Left lobe of liver (tissue), 2 donors: ENCODE measurements around the gene MED23. TPM values are rescaled to one million over a fixed set of nuclear protein-coding genes. Genes with fewer than 3 reads are reported as not detected.

ENCODE experiments used
- ATAC-seq: fragments of 200-7000 bp; cut with Tn5 transposase; one replicate; pipeline ENCODE4 v1.9.1; 2020; ENCODE audit warnings: mild to moderate bottlenecking, moderate library complexity
- DNase-seq: peaks from one replicate; pipeline ENCODE4 v3.0.0-alpha.2; 2020; ENCODE audit warnings: low spot score
- total RNA-seq: library from RNA; stranded (reverse); gene quantifications from one replicate; pipeline ENCODE4 v1.2.1, GENCODE V29; 2021
- donor health status: DM: no; HTN: no; CAD: no; lungs with moderate emphysema.
- donor health status: DM: no; HTN: yes; CAD: no.

The MED23 gene
- total RNA-seq, 1 donor from 2014 or later = 9.4 TPM

DNA sequence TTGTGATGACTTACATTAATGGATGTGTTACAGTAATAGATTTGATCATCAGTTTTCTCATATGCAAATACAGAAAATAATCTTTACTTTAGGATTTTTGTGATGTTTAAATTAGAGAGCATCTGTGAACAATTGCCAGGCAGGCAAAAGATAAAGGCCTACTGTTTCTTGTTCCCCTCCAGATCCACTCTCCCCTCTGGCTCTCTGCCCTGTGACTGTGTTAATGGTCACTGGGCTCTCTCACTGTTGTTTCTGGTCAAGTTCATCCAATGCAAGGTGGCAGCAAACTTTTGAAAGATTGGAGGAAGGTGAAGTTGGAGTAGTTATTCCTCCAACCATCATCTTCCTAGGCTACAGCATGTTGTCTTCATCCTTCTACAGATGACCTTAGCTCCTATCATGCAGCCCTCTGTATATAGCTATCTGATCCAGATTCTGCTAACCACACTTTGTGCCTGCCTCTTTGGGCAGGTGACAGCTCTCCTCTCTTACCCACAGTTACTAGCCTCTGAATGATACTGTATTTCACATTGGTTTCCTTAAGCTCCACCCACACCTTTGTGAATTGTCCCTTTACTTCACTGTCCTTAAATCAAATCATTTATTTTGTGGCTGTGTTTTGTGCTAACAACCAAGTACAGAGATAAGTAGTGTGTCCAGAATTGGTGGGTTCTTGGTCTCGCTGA lies 103.9 kb downstream of the MED23 start:
- DNase-seq = no peak
- no peak for ATAC-seq

Other genes with a start within 250 kb of the MED23 start
- 1,138 TPM for gene ARG1, start 55.0 kb downstream of the MED23 start, total RNA-seq
- gene ENPP3, start 9.1 kb upstream of the MED23 start, total RNA-seq = 1.9 TPM
- not detected for gene OR2A4, start 73.2 kb upstream of the MED23 start, total RNA-seq
- not detected for gene CTAGE9, start 82.8 kb upstream of the MED23 start, total RNA-seq
- 49.1 TPM for gene ENPP1, start 179.8 kb upstream of the MED23 start, total RNA-seq